Stimulated activated memory B cell treated with anti-CD40 and anti-IgM and Interleukin-4, amounts not matched to agents 10 μg/mL and 1 μg/mL and 100 μg/mL, for 72 hours (primary cell): Measurements from ENCODE around the gene VEGFB.

ENCODE experiments used
- ATAC-seq: fragments of 150-1000 bp; cut with Tn5 transposase; 2 replicates; pipeline ENCODE4 v1.10.0; 2021
- H3K27ac Mint-ChIP-seq: one replicate; pipeline ENCODE4 v1.8.0; 2022; ENCODE audit warnings: mild to moderate bottlenecking, mixed read lengths
- H3K27me3 Mint-ChIP-seq: one replicate; pipeline ENCODE4 v1.8.0; 2022; ENCODE audit warnings: mixed read lengths
- H3K36me3 Mint-ChIP-seq: one replicate; pipeline ENCODE4 v1.8.0; 2022; ENCODE audit warnings: mixed read lengths
- H3K4me1 Mint-ChIP-seq: one replicate; pipeline ENCODE4 v1.8.0; 2022; ENCODE audit warnings: mixed read lengths
- H3K4me3 Mint-ChIP-seq: one replicate; pipeline ENCODE4 v1.8.0; 2022; ENCODE audit warnings: mild to moderate bottlenecking, moderate library complexity, mixed read lengths
- H3K9me3 Mint-ChIP-seq: one replicate; pipeline ENCODE4 v1.8.0; 2022; ENCODE audit warnings: mixed read lengths

The VEGFB gene

DNA sequence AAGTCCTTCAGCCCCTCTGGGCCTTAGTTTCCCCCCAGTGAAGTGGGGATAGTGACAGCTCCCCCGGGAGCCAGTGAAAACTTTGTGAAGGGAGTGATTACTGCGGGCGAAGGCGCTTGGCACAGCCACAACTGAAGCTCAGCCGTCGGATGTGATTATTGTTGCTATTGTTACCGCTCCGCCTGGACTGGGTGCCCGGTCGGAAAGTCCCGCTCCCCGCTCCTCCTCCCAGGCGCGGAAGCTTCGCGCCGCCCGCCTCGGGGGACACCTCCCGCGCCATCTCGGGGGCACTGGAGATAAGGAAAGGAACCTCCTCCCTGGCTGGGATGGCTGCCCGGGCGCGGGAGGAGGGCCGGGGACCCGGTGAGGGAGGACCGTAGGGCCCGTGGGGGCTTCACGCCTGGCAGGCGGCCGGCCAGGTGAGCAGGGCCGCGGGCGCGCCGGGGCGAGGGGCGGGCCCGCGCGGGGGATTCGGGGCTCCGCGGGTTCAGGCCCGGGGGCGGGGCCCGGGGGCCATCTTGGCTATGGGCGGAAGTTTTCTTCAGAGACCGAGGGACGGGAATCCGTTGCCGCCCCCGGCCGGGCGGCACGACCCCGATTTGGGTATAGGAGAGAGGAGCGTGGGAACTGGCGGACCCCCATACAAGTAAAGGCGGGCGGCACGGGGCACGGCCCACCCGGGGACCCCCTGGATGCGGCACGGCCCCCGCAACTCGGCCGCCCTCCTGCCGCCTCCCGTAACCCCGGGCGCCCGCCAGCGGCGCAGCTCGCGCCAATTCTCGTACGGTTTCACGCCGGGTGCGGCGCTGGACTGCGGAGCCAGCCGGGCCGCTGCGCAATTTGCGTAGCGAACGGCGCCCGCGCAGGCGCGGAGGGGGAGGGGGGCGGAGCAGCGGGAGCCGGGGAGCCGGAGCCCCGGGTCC lies 50.8 kb downstream of the VEGFB start, which contains the start of gene GPR137:
TSS of gene GPR137 (plus strand) at position 887 of the 923 bp plus-strand sequence. CDS start 677 bp downstream, outside the sequence.
- Mint-ChIP-seq H3K27ac (peak within 1 kb of the TSS; percentile 93), H3K27me3 (peaks cover 2% of the 10 kb centered on the region), H3K4me1 (peaks cover 35% of the 10 kb centered on the region), H3K9me3 (no peaks in the 10 kb centered on the region), H3K36me3 (peaks cover 27% of the 10 kb centered on the region), H3K4me3 (peak within 1 kb of the TSS; percentile 94)
- peak; percentile 84 for ATAC-seq

DNA sequence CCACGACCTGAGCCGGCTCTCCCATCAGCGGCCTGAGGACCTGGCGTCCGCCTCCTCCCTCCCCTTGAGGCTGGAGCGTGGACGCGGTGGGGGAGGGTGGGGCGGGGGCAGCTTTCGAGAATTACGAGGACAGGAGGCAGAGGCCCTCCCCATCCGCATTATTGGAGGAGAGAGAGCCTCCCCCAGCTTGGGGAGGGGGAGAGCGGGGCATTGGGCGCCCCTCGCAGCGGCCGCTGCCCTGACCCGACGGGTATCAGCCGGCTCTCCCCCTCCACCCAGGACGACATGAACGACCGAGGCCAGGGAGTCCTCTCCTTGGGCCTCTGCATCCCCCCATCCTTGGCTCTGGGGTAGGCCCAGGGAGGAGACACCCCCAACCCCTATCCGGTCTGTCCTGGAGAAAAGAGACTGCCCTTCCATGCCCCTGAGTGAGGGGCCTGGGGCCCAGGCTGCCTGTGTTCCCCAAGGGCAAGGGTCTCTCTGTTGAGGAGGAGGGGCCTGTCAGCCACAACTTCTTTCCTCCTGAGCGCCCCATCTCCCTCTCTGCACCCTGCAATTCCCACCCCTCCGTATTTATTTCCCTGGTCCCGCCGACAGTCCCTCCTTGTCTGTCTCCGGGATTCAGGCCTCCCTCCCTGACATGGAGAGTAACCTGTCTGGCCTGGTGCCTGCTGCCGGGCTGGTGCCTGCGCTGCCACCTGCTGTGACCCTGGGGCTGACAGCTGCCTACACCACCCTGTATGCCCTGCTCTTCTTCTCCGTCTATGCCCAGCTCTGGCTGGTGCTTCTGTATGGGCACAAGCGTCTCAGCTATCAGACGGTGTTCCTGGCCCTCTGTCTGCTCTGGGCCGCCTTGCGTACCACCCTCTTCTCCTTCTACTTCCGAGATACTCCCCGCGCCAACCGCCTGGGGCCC lies 51.8 kb downstream of the VEGFB start:
- H3K36me3 Mint-ChIP-seq, result peaks cover 33% of the 10 kb centered on the region
- ATAC-seq, result peak; percentile 0
- no peaks in the 10 kb centered on the region for H3K9me3 Mint-ChIP-seq
- H3K27me3 Mint-ChIP-seq, result peaks cover 12% of the 10 kb centered on the region
- H3K27ac Mint-ChIP-seq, result peak overlapping the region; percentile 93
- peaks cover 42% of the 10 kb centered on the region for H3K4me1 Mint-ChIP-seq
- H3K4me3 Mint-ChIP-seq, result peak overlapping the region; percentile 94

DNA sequence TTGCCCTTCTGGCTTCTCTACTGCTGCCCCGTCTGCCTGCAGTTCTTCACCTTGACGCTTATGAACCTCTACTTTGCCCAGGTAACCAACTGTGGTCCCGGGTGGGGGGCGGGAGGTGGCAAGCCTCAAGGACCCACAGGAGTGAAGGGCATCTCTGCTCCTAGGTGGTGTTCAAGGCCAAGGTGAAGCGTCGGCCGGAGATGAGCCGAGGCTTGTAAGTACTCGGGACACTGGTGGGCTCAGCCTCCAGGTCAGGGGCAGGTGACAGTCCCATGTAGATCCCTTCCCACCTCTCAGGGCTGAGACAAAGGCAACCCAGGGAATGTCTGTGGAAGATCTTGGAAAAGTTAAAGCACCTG lies 52.4 kb downstream of the VEGFB start:
- no peak for ATAC-seq
- no peaks in the 10 kb centered on the region for H3K9me3 Mint-ChIP-seq
- peak overlapping the region; percentile 94 for H3K4me3 Mint-ChIP-seq
- H3K4me1 Mint-ChIP-seq, result peaks cover 39% of the 10 kb centered on the region
- peaks cover 13% of the 10 kb centered on the region for H3K27me3 Mint-ChIP-seq
- H3K36me3 Mint-ChIP-seq, result peaks cover 27% of the 10 kb centered on the region
- peak overlapping the region; percentile 65 for H3K27ac Mint-ChIP-seq

- no peak overlapping the region for H3K4me3 Mint-ChIP-seq
- H3K9me3 Mint-ChIP-seq, result no peaks in the 10 kb centered on the region
- no peak overlapping the region for H3K27ac Mint-ChIP-seq
- peaks cover 39% of the 10 kb centered on the region for H3K4me1 Mint-ChIP-seq
- ATAC-seq, result no peak
- peaks cover 20% of the 10 kb centered on the region for H3K36me3 Mint-ChIP-seq
- H3K27me3 Mint-ChIP-seq, result peaks cover 20% of the 10 kb centered on the region
Observed at GRCh38 chr11:64287676-64288352, 53.4 kb downstream of the VEGFB start.

DNA sequence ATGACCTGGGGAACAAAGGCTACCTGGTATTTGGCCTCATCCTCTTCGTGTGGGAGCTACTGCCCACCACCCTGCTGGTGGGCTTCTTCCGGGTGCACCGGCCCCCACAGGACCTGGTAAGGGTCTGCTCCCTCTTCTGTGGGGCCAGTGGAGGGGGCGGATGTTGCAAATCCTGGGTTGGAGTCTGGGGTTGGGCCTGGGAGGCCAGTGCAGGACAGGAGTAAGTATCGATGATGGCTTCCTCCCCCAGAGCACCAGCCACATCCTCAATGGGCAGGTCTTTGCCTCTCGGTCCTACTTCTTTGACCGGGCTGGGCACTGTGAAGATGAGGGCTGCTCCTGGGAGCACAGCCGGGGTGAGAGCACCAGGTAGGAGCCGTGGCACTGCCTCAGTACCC lies 54.0 kb downstream of the VEGFB start:
- no peak overlapping the region for H3K4me3 Mint-ChIP-seq
- H3K4me1 Mint-ChIP-seq, result peaks cover 34% of the 10 kb centered on the region
- peaks cover 25% of the 10 kb centered on the region for H3K27me3 Mint-ChIP-seq
- H3K27ac Mint-ChIP-seq, result no peak overlapping the region
- H3K36me3 Mint-ChIP-seq, result peaks cover 17% of the 10 kb centered on the region
- H3K9me3 Mint-ChIP-seq, result no peaks in the 10 kb centered on the region
- ATAC-seq, result no peak
